HCT116 (cell line): ENCODE data around the gene ST6GALNAC4.

Experiments used
- EZH2 ChIP-seq: fragments of 200-600 bp; sonication (generic); IDR thresholded peaks from 2 replicates; pipeline ENCODE4 v1.6.1; 2017; ENCODE audit warnings: antibody characterized with exemption, mixed run types
- POLR2A ChIP-seq: IDR thresholded peaks from 2 replicates; pipeline ENCODE4 v1.7.0; 2011; ENCODE audit warnings: borderline replicate concordance; ENCODE audit not compliant: insufficient read depth, insufficient read length; ENCODE audit errors: extremely low read depth
- POLR2AphosphoS5 ChIP-seq: IDR thresholded peaks from 2 replicates; pipeline ENCODE4 v1.6.1; 2011; ENCODE audit warnings: mild to moderate bottlenecking, low read depth, low read length, moderate library complexity
- RAD21 ChIP-seq: IDR thresholded peaks from 2 replicates; pipeline ENCODE4 v1.6.1; 2012; ENCODE audit warnings: low read depth, mild to moderate bottlenecking
- YY1 ChIP-seq: IDR thresholded peaks from 2 replicates; pipeline ENCODE4 v1.6.1; 2011; ENCODE audit warnings: low read length, low read depth, moderate library complexity, mild to moderate bottlenecking; ENCODE audit not compliant: insufficient replicate concordance; ENCODE audit errors: extremely low read depth
- ZBTB33 ChIP-seq: IDR thresholded peaks from 2 replicates; pipeline ENCODE4 v1.6.1; 2011; ENCODE audit warnings: mild to moderate bottlenecking, low read length, moderate library complexity; ENCODE audit not compliant: insufficient replicate concordance; ENCODE audit errors: extremely low read depth
- TF ChIP-seq, protein P1 (sequence below), 3 experiments: fragments of 200-600 bp in 1 of 3; sonication (generic) in 1 of 3; IDR thresholded peaks in 2 of 3; conservative IDR thresholded peaks in 1 of 3; 2 replicates each; pipeline ENCODE4 v1.5.1; 2012 to 2017; ENCODE audit warnings: low read depth in 2 of 3, low read length in 2 of 3, antibody characterized with exemption in 1 of 3, borderline replicate concordance in 1 of 3, control low read depth in 1 of 3, mild to moderate bottlenecking in 1 of 3, mixed read lengths in 1 of 3, mixed run types in 1 of 3, moderate library complexity in 1 of 3; ENCODE audit not compliant: insufficient read depth in 1 of 3
- TF ChIP-seq, protein P2 (sequence below): IDR thresholded peaks from 2 replicates; pipeline ENCODE4 v1.6.1; 2012

GRCh38 chr9:127877566-127877998 lies 39.3 kb downstream of the ST6GALNAC4 start, which contains the start of gene AK1:
- no peak for TF ChIP-seq EZH2
- TF ChIP-seq, protein P1, sequence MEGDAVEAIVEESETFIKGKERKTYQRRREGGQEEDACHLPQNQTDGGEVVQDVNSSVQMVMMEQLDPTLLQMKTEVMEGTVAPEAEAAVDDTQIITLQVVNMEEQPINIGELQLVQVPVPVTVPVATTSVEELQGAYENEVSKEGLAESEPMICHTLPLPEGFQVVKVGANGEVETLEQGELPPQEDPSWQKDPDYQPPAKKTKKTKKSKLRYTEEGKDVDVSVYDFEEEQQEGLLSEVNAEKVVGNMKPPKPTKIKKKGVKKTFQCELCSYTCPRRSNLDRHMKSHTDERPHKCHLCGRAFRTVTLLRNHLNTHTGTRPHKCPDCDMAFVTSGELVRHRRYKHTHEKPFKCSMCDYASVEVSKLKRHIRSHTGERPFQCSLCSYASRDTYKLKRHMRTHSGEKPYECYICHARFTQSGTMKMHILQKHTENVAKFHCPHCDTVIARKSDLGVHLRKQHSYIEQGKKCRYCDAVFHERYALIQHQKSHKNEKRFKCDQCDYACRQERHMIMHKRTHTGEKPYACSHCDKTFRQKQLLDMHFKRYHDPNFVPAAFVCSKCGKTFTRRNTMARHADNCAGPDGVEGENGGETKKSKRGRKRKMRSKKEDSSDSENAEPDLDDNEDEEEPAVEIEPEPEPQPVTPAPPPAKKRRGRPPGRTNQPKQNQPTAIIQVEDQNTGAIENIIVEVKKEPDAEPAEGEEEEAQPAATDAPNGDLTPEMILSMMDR (IDR thresholded peaks at IDR 0.05 in 2 of 3, conservative IDR thresholded peaks at IDR 0.05 in 1 of 3; ENCODE audit: borderline replicate concordance in 1 of 3, insufficient read depth in 1 of 3, low read depth in 2 of 3, low read length in 2 of 3), result no peak
- TF ChIP-seq POLR2A, result peak; percentile 49
- no peak for TF ChIP-seq RAD21
- no peak for TF ChIP-seq ZBTB33
- no peak for TF ChIP-seq YY1
- TF ChIP-seq POLR2AphosphoS5, result peak; percentile 80
- TF ChIP-seq, protein P2, sequence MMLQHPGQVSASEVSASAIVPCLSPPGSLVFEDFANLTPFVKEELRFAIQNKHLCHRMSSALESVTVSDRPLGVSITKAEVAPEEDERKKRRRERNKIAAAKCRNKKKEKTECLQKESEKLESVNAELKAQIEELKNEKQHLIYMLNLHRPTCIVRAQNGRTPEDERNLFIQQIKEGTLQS, result no peak
